Ovary (tissue), 3 donors: ENCODE measurements around the gene PARG.
"Not testable (repeated sequence)": the region's sequence is repeated elsewhere in the genome, so short reads cannot be mapped to it uniquely, and the experiment has no call there.

Experiments
- EP300 ChIP-seq: sonication (generic); formaldehyde crosslinking; IDR thresholded peaks from one replicate; pipeline ENCODE4 v1.6.1; 2017; ENCODE audit warnings: antibody characterized with exemption
- POLR2A ChIP-seq: fragments of 450-650 bp; IDR thresholded peaks from one replicate; pipeline ENCODE4 v1.6.1; 2017; ENCODE audit warnings: antibody characterized with exemption, mild to moderate bottlenecking, moderate library complexity
- TF ChIP-seq, protein P1 (sequence below), 3 donors: fragments of 450-650 bp in 2 of 3; fragments of 200-600 bp in 1 of 3; IDR thresholded peaks; one replicate each; pipeline versions ENCODE4 v1.5.1 to v1.8.0; 2016 to 2022; ENCODE audit warnings: antibody characterized with exemption in 3 of 3, mild to moderate bottlenecking in 1 of 3
- donor health status: DM: no; HTN: no; CAD: no.

DNA sequence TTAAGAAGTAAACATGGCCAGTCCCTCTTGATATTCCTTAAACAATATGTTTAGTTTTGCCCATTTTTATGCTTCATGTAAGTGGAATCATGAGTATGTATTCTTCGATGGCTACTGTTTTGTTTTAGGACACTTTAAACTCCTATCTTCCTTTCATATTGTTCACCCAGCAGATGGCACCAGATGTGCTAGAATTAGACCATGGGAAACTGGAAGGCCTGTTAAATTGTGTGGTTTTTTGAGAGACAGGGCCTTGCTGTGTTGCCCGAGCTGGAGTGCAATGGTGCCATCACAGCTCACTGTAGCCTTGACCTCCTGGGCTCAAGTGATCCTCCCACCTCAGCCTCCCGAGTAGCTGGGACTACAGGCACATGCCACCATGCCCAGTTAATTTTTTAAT lies 11.3 kb upstream of the PARG start:
- TF ChIP-seq, protein P1, sequence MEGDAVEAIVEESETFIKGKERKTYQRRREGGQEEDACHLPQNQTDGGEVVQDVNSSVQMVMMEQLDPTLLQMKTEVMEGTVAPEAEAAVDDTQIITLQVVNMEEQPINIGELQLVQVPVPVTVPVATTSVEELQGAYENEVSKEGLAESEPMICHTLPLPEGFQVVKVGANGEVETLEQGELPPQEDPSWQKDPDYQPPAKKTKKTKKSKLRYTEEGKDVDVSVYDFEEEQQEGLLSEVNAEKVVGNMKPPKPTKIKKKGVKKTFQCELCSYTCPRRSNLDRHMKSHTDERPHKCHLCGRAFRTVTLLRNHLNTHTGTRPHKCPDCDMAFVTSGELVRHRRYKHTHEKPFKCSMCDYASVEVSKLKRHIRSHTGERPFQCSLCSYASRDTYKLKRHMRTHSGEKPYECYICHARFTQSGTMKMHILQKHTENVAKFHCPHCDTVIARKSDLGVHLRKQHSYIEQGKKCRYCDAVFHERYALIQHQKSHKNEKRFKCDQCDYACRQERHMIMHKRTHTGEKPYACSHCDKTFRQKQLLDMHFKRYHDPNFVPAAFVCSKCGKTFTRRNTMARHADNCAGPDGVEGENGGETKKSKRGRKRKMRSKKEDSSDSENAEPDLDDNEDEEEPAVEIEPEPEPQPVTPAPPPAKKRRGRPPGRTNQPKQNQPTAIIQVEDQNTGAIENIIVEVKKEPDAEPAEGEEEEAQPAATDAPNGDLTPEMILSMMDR (IDR thresholded peaks at IDR 0.05), result not testable (repeated sequence)
- not testable (repeated sequence) for TF ChIP-seq EP300, POLR2A
